OCI-LY3 (cell line): ENCODE results near the gene TPRG1.

Experiments
- H2AFZ ChIP-seq: fragments of 200-600, 300-600 bp; shearing (Covaris generic); 2 replicates; pipeline ENCODE4 v1.6.0; 2014; ENCODE audit warnings: antibody characterized with exemption, low read depth, low read length
- H3K27ac ChIP-seq: fragments of 200-600, 300-600 bp; sonication (generic); 2 replicates; pipeline ENCODE4 v1.5.1; 2014; ENCODE audit warnings: mild to moderate bottlenecking, low read length, moderate library complexity, mixed read lengths
- H3K27me3 ChIP-seq: fragments of 200-600, 300-600 bp; sonication (generic); 2 replicates; pipeline ENCODE4 v1.6.1; 2014; ENCODE audit warnings: low read depth, low read length, mixed read lengths
- H3K36me3 ChIP-seq: fragments of 200-600, 300-600 bp; sonication (generic); replicated peaks from 2 replicates; pipeline ENCODE3; 2014; ENCODE audit warnings: low read depth, low read length, mixed read lengths
- H3K4me1 ChIP-seq: fragments of 300-600, 200-600 bp; sonication (generic); 2 replicates; pipeline ENCODE4 v1.6.1; 2014; ENCODE audit warnings: low read length, mixed read lengths
- H3K4me2 ChIP-seq: fragments of 200-600, 300-600 bp; sonication (generic); 2 replicates; pipeline ENCODE4 v1.6.1; 2014; ENCODE audit warnings: low read length, mixed read lengths
- H3K4me3 ChIP-seq: fragments of 300-600, 200-600 bp; sonication (generic); 2 replicates; pipeline ENCODE4 v1.5.1; 2014; ENCODE audit warnings: antibody characterized with exemption, mild to moderate bottlenecking, low read length, moderate library complexity
- H3K79me2 ChIP-seq: fragments of 300-600, 200-600 bp; shearing (Covaris generic); 2 replicates; pipeline ENCODE4 v1.6.1; 2014; ENCODE audit warnings: mild to moderate bottlenecking, low read length, mixed read lengths
- H3K9ac ChIP-seq: fragments of 300-600, 200-600 bp; shearing (Covaris generic); 2 replicates; pipeline ENCODE4 v1.6.0; 2014; ENCODE audit warnings: mild to moderate bottlenecking, low read length, moderate library complexity
- H3K9me3 ChIP-seq: fragments of 200-600, 300-600 bp; shearing (Covaris generic); 2 replicates; pipeline ENCODE4 v1.6.1; 2014; ENCODE audit warnings: low read length, mixed read lengths; ENCODE audit not compliant: insufficient read depth
- H4K20me1 ChIP-seq: fragments of 200-600, 300-600 bp; sonication (generic); 2 replicates; pipeline ENCODE4 v1.6.1; 2016; ENCODE audit warnings: low read length, mixed read lengths; ENCODE audit not compliant: insufficient read depth
- CTCF ChIP-seq: fragments of 200-600, 300-600 bp; sonication (generic); IDR thresholded peaks from 2 replicates; pipeline ENCODE4 v1.5.1; 2014; ENCODE audit warnings: antibody characterized with exemption, low read length, low read depth
- EZH2phosphoT487 ChIP-seq: fragments of 200-600 bp; shearing (Covaris generic); IDR thresholded peaks from 2 replicates; pipeline ENCODE4 v1.6.1; 2018; ENCODE audit warnings: antibody characterized with exemption, mixed run types, low read depth

The TPRG1 gene

GRCh38 chr3:189165092-189165612, 6.6 kb upstream of the TPRG1 start:
- Histone ChIP-seq H3K4me1 (no peaks in the 10 kb centered on the region), H2AFZ (no peak overlapping the region), H4K20me1 (no peaks in the 10 kb centered on the region), H3K9me3 (no peaks in the 10 kb centered on the region), H3K79me2 (no peaks in the 10 kb centered on the region), H3K36me3 (no peaks in the 10 kb centered on the region), H3K4me3 (no peak overlapping the region), H3K27me3 (no peaks in the 10 kb centered on the region), H3K27ac (no peak overlapping the region), H3K9ac (no peak overlapping the region), H3K4me2 (no peak overlapping the region)
- no peak for TF ChIP-seq CTCF
- TF ChIP-seq EZH2phosphoT487: no peak

- Histone ChIP-seq H3K79me2 (no peaks in the 10 kb centered on the region), H3K4me3 (no peak overlapping the region), H3K27ac (no peak overlapping the region), H3K27me3 (no peaks in the 10 kb centered on the region), H3K4me2 (no peak overlapping the region), H4K20me1 (no peaks in the 10 kb centered on the region), H3K9ac (no peak overlapping the region), H3K36me3 (no peaks in the 10 kb centered on the region), H3K4me1 (no peaks in the 10 kb centered on the region), H2AFZ (no peak overlapping the region), H3K9me3 (no peaks in the 10 kb centered on the region)
- TF ChIP-seq CTCF: no peak
- TF ChIP-seq EZH2phosphoT487: no peak
Measured at GRCh38 chr3:189166321-189166720, 5.5 kb upstream of the TPRG1 start.

- Histone ChIP-seq H3K9ac (no peak overlapping the region), H4K20me1 (no peaks in the 10 kb centered on the region), H3K9me3 (no peaks in the 10 kb centered on the region), H3K27ac (no peak overlapping the region), H3K79me2 (no peaks in the 10 kb centered on the region), H3K4me1 (no peaks in the 10 kb centered on the region), H2AFZ (no peak overlapping the region), H3K4me2 (no peak overlapping the region), H3K36me3 (no peaks in the 10 kb centered on the region), H3K4me3 (no peak overlapping the region), H3K27me3 (no peaks in the 10 kb centered on the region)
- TF ChIP-seq EZH2phosphoT487: no peak
- TF ChIP-seq CTCF: no peak
Measured at GRCh38 chr3:189167027-189167766, 4.6 kb upstream of the TPRG1 start.

GRCh38 chr3:189168711-189169110, 3.1 kb upstream of the TPRG1 start:
- Histone ChIP-seq H4K20me1 (no peaks in the 10 kb centered on the region), H3K36me3 (no peaks in the 10 kb centered on the region), H3K79me2 (no peaks in the 10 kb centered on the region), H3K9ac (no peak overlapping the region), H3K27me3 (no peaks in the 10 kb centered on the region), H3K9me3 (no peaks in the 10 kb centered on the region), H2AFZ (no peak overlapping the region), H3K4me2 (no peak overlapping the region), H3K4me1 (no peaks in the 10 kb centered on the region), H3K27ac (no peak overlapping the region), H3K4me3 (no peak overlapping the region)
- TF ChIP-seq EZH2phosphoT487 (no peak), CTCF (no peak)
